NCI-H2171 (cell line): ENCODE results near the gene MAP4K5.
"Not testable (repeated sequence)": the region's sequence is repeated elsewhere in the genome, so short reads cannot be mapped to it uniquely, and the experiment has no call there.

ENCODE experiments used
- DNase-seq: peaks from one replicate; lab custom pipeline; 2025; lab: John Stamatoyannopoulos, UW

The MAP4K5 gene

GRCh38 chr14:50531595-50532501, 521 bp downstream of the MAP4K5 start:
- peak; percentile 76 for DNase-seq

DNA sequence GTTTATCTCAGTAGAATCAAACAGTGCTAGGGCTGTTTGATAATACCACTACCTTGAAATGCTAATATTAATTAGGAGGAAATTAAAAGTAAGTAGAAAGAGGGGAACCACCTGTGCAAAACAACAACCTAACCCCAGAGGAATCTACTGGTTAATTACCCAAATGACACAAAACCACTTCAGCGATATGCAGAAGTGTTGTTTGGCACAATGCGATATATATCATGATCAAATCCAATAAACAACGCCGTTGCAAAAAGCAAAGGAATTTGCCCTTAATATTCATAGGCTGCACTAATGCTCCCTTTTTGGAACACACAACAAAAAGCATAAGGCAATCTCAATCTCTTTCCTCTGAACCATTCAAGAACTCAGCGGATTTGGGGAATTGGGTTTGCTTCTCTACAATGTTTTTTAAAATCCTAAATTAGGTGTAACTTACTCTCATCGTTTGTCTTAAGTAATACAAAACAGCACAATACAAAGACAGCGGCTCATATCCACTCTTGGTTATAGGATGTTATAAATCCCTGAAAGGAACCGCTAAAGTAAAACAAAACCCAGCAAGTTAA, 1.5 kb downstream of the MAP4K5 start:
- DNase-seq: no peak

DNA sequence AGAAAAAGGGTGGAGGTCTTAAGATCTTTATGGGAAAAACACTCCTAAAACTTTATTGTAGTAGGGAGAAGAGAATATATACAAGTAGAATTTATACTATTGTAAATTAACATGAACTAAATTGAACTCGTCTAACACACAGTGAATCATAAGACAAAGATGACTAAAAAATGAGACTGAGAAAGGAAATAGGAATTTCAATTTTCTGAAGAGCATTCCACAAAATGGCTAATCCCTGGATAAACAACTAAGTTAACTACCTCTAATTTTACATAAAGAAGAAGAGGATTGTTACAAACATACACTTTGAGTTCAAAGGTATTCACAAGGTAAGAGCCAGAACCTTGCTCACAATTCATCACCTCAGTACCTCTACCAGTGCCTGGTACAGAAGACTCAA, 2.0 kb downstream of the MAP4K5 start:
- no peak for DNase-seq

GRCh38 chr14:50529288-50530179, 2.8 kb downstream of the MAP4K5 start:
- no peak for DNase-seq

DNA sequence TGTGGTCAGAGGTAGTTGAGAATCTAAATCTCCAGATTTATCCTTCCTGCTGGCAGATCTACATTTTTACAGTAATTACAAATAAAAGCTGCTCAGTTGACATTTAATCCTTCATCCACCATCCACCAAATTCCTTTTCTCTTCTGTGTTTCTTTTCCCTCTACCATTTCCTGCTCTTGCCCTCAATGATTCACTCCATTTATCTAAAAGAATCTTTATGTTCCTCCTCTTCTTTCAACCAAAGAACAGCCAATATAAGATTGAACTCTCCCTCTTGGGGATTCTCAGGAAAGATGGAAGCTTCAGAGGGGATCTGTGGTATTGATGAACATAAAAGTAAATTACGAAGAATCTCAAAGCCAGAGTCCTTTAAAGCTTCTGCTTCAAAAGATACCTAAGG, 4.4 kb downstream of the MAP4K5 start:
- DNase-seq: no peak

DNA sequence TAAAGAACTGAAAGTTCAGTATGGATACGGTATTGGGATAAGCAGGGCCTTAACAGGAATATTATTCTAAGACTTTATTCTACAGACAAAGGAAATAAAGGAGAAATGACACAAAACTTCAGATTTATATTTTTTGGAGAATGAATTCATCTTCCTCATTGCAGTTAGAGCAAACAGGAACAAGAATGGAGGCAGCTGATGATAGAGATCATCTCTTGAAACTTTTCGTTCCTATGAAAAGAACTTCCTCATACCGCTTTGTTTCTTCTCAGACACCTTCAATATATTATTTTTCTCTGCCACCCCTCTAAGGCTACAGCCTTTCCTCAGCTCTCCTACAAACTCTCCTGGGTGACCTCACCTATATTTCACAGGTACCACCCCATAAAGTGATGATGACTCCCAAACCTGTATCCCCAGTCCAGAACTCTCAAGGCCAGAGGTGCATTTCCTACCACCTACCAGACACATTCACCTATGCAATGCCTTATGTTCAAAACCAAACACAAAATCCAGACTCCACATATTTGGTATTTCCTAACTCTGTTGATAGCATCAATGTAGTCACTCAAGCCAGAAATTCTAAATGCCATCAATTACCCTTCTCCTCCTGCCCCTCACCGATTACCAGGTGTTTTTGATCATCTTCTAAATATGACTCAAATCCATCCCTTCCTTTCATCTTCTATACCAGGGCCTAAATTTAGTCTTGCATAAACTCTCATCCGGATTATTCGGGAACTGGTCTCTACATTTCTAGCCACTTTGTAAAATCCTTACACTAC, 7.4 kb downstream of the MAP4K5 start:
- no peak for DNase-seq

DNA sequence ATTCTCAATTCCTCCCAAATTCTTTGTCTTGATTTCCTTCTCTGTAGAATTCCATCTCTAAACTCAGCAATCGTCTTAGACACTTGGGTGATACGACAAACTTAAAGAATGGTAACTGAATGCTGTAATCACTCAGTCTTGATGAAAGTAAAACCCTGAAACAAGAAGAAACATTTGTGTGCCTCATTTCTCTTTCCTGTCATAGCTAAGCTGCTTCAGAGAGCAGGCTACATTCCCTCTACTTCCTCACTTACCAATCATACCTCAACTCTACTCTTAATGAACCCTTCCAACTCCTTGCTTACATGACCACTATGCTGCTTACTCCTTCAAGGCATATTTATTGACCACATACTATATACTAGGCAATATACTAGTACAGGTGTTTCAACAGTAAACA, 8.3 kb downstream of the MAP4K5 start:
- DNase-seq: no peak

- DNase-seq: no peak
Measured at GRCh38 chr14:50523271-50524041, 8.9 kb downstream of the MAP4K5 start.

- DNase-seq: no peak
Measured at GRCh38 chr14:50521912-50522341, 10.4 kb downstream of the MAP4K5 start.

DNA sequence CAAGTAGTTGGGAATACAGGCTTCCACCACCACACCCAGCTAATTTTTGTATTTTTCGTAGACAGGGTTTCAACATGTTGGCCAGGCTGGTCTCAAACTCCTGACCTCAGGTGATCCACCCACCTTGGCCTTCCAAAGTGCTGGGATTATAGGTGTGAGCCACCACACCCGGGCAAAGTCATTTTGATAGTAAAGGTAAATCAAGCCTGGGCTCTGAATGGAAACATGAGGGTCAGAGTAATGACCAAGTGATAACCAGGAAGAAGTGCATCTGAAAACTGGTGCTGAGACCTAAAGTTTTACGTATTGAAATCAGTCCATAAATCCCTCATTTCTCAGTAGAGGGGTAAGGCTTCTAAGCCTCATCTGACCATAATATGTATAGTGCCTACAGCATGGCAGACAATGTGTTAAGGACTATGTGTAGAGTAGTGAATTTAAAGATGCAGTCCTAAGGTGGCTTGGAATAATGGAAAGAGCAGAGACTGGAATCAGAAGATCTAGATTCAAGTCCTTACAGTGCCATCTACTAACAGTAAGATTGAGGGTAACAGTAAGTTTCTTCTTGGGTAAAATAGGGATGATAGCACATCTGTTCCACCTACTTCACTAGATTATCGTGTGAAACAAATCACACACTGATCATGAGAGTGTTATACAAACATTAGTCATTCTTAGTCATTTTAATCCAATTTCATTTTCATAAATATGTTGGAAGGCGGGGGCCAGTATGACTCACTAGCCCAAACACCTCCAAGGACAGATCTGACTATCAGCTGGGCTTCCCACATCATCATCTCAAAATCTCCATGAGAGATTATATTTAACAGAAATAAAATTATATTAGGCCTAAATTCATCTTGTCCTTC, 11.2 kb downstream of the MAP4K5 start:
- no peak for DNase-seq

GRCh38 chr14:50516091-50516490, 16.3 kb downstream of the MAP4K5 start:
- DNase-seq: no peak

- no peak for DNase-seq
Measured at GRCh38 chr14:50512463-50512862, 19.9 kb downstream of the MAP4K5 start.

GRCh38 chr14:50510157-50510556, 22.2 kb downstream of the MAP4K5 start:
- DNase-seq: no peak

DNA sequence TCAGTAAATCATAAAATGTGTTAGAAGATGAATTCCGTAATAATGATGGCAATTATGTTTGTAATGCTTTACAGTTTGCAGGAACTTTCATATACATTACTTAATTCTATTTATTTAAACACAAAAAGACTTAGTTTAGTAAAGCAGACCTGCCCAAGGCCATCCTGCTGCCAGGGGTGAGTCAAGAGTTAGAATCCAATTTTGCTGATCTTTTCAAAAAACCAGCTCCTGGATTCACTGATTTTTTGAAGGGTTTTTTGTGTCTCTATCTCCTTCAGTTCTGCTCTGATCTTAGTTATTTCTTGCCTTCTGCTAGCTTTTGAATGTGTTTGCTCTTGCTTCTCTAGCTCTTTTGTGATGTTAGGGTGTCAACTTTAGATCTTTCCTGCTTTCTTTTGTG, 25.3 kb downstream of the MAP4K5 start:
- DNase-seq: not testable (repeated sequence)

GRCh38 chr14:50501642-50502041, 30.7 kb downstream of the MAP4K5 start:
- no peak for DNase-seq

- DNase-seq: no peak
Measured at GRCh38 chr14:50497351-50497750, 35.0 kb downstream of the MAP4K5 start.

DNA sequence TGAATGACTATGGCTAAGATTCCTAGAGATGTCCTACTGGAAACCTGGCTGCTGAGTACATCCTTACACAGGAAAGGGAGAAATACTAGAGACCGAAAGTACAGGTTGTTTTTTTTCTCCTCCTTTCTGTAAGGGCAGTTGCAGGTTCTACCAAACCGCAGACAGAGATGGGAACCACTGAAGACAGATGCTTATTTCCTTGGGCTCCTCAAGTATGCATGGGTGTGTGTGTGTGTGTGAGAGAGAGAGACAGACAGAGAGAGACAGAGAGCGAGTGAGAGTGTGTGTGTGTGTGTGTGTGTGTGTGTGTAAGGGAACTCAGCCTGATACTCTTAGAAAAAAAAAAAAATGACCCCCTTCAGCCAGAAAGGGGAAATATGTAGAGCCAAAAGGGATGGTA, 42.5 kb downstream of the MAP4K5 start:
- no peak for DNase-seq

GRCh38 chr14:50488521-50488920, 43.8 kb downstream of the MAP4K5 start:
- no peak for DNase-seq

DNA sequence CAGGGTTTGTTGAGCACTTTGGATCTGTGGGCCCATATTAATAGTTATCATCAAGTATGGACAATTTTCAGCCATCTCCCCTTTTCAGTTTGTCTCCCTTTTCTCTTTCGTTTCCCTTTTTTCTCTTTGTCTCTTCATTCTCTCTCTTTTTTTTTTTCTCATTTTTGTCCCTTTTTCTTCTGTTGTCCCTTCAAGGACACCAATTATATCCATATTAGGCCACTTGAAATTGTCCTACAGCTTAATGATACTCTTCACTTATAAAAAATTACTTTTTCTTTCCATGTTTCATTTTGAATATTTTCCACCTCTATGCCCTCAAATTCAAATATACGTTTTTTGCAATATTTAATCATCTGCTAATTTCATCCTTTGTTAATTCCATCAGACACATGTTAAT, 53.3 kb downstream of the MAP4K5 start:
- DNase-seq: no peak

GRCh38 chr14:50477760-50478159, 54.6 kb downstream of the MAP4K5 start:
- DNase-seq: no peak
